Pancreas (tissue), 10 donors: ENCODE measurements around the gene CDR2L. TPM values are rescaled to one million over a fixed set of nuclear protein-coding genes. Genes with fewer than 3 reads are reported as not detected.

Experiments used
- ATAC-seq, 4 donors: fragments of 200-7000 bp; cut with Tn5 transposase; one replicate each; pipeline versions ENCODE4 v1.8.0 to v1.9.1; 2020; ENCODE audit warnings: mild to moderate bottlenecking in 4 of 4, moderate library complexity in 4 of 4
- DNase-seq, 6 donors: peaks; one replicate each; pipeline ENCODE4 v3.0.0-alpha.2; 2020
- FAIRE-seq: peaks from 2 replicates; lab custom pipeline; 2012; peaks lifted over from hg19 to GRCh38; lab: Jason Lieb, UNC
- H3K27ac ChIP-seq, 4 donors: fragments of 200-600 bp; sonication (generic); 1 replicate in 3 of 4; 2 replicates in 1 of 4; pipeline versions ENCODE4 v1.5.0 to v1.8.0; 2020
- H3K27me3 ChIP-seq, 4 donors: fragments of 200-600 bp; one replicate each; pipeline ENCODE4 v1.8.0; 2021
- H3K36me3 ChIP-seq, 3 donors: fragments of 200-600 bp; sonication (generic) in 1 of 3; one replicate each; pipeline versions ENCODE4 v1.5.0 to v1.8.0; 2020 to 2021
- H3K4me1 ChIP-seq, 3 donors: fragments of 200-600 bp; one replicate each; pipeline ENCODE4 v1.8.0; 2021
- H3K4me3 ChIP-seq, 4 donors: fragments of 200-600 bp; sonication (generic) in 2 of 4; one replicate each; pipeline versions ENCODE4 v1.5.0 to v1.8.0; 2020 to 2021
- H3K9me3 ChIP-seq, 4 donors: fragments of 200-600 bp; one replicate each; pipeline ENCODE4 v1.8.0; 2021
- CTCF ChIP-seq, 4 donors: fragments of 200-600 bp; sonication (generic) in 3 of 4; IDR thresholded peaks; one replicate each; pipeline versions ENCODE4 v1.5.0 to v1.8.0; 2021; ENCODE audit warnings: antibody characterized with exemption in 4 of 4
- WGBS, 2 donors: extraction: QIAGEN DNeasy Blood & Tissue Kit; methylation state at CpG; one replicate each; pipeline ENCODE4 v1.1.7; 2013; 5-methylcytosine and 5-hydroxymethylcytosine counted together
- intact Hi-C, 3 donors: fragments of 100-400 bp; cut with DNase I; formaldehyde crosslinking; loops; one replicate each; pipeline versions ENCODE4 v1.11.1 to v1.14.2; 2022
- polyA plus RNA-seq, 2 donors: library from polyadenylated mRNA; stranded (reverse); fragments of 200-250 nt; gene quantifications; one replicate each; pipeline ENCODE4 v1.2.3, GENCODE V29; 2013
- total RNA-seq, 6 donors: library from RNA; stranded (reverse); fragmentation: NEBNext Ultra II Directional in 4 of 6; extraction: Animal tissue kit (Norgen Biotek cat#: 25700) in 4 of 6; gene quantifications; one replicate each; pipeline versions ENCODE4 v1.2.1 to v1.2.4, GENCODE V29; 2021 to 2023
- donor health status: healthy with polysubstance abuse.
- donor health status: DM: no; HTN: no; CAD: no; lungs with moderate emphysema.
- donor health status: DM: no; HTN: no; CAD: no.
- donor health status: control.
- donor health status: control.
- donor health status: Bipolar disorder and iron deficiency.
- donor health status: DM: yes; HTN: yes; CAD: no.
- donor health status: DM: no; HTN: no; CAD: no.
- donor health status: DM: no; HTN: no; CAD: no.
- donor health status: DM: yes; HTN: yes; CAD: no.

The CDR2L gene
- total and polyA plus RNA-seq, 8 donors, result 2.3 to 11.2 (median 4.1) TPM

GRCh38 chr17:75006653-75007052 is 19.2 kb downstream of the CDR2L start:
- WGBS, 2 donors, result 66 to 75% methylated on average over 5 of the region's 5 CpGs
- TF ChIP-seq CTCF (IDR thresholded peaks at IDR 0.05), result no peak

GRCh38 chr17:75008373-75008772 is 20.9 kb downstream of the CDR2L start:
- H3K27ac ChIP-seq, result no peak overlapping the region
- FAIRE-seq, result no peak
- intact Hi-C loops, result no loop called here
- H3K4me1 ChIP-seq, result peaks cover 7 to 10% (median 7%) of the 10 kb centered on the region in 3 donors
- no peak overlapping the region for H3K4me3 ChIP-seq
- TF ChIP-seq CTCF (IDR thresholded peaks at IDR 0.05), result no peak
- H3K9me3 ChIP-seq, result no peaks in the 10 kb centered on the region
- H3K36me3 ChIP-seq, result no peaks in the 10 kb centered on the region
- no peak for DNase-seq
- 66 to 85% methylated on average over 6 of the region's 6 CpGs for WGBS, 2 donors
- ATAC-seq, result no peak
- no peaks in the 10 kb centered on the region for H3K27me3 ChIP-seq

More at GRCh38 chr17:75006653-75007052, 19.2 kb downstream of the CDR2L start:
- intact Hi-C loops, result no loop called here
- ATAC-seq (no peak), DNase-seq (no peak), FAIRE-seq (no peak)
- peaks cover 2 to 7% (median 5%) of the 10 kb centered on the region in 3 donors for H3K4me1 ChIP-seq
- H3K27me3 ChIP-seq, result no peaks in the 10 kb centered on the region
- H3K36me3 ChIP-seq, result peaks cover 0 to 3% (median 0%) of the 10 kb centered on the region in 3 donors
- no peaks in the 10 kb centered on the region for H3K9me3 ChIP-seq
- H3K27ac ChIP-seq, result no peak overlapping the region
- H3K4me3 ChIP-seq, result no peak overlapping the region

- Histone ChIP-seq H3K36me3 (no peaks in the 10 kb centered on the region), H3K27ac (no peak overlapping the region), H3K27me3 (no peaks in the 10 kb centered on the region), H3K4me3 (no peak overlapping the region), H3K9me3 (no peaks in the 10 kb centered on the region), H3K4me1 (peaks cover 11 to 15% (median 12%) of the 10 kb centered on the region in 3 donors)
- FAIRE-seq (no peak), ATAC-seq (no peak), DNase-seq (no peak)
- no peak for TF ChIP-seq CTCF (IDR thresholded peaks at IDR 0.05)
- intact Hi-C loops, result no loop called here
- 42 to 57% methylated on average over 2 of the region's 2 CpGs for WGBS, 2 donors
These were observed 21.8 kb downstream of the CDR2L start for GRCh38 chr17:75009139-75009724.

GRCh38 chr17:75010683-75011400 is 23.4 kb downstream of the CDR2L start:
- FAIRE-seq, result no peak
- intact Hi-C loops, result loop anchor here in 1 of 3 donors (10.0 kb wide), 1 partner anchor 46 kb away; no protein-coding TSS in a partner anchor
- Histone ChIP-seq H3K27me3 (no peaks in the 10 kb centered on the region), H3K36me3 (no peaks in the 10 kb centered on the region), H3K4me1 (peaks cover 11 to 15% (median 12%) of the 10 kb centered on the region in 3 donors), H3K4me3 (no peak overlapping the region), H3K27ac (peak overlapping the region in 2 of 4 donors; percentile 78 to 84), H3K9me3 (no peaks in the 10 kb centered on the region)
- peak; percentile 10 to 57 (median 34) for ATAC-seq
- peak in 3 of 6 donors; percentile 46 to 51 (median 50) for DNase-seq
- no peak for TF ChIP-seq CTCF (IDR thresholded peaks at IDR 0.05)
- 74 to 75% methylated on average over 8 of the region's 8 CpGs for WGBS, 2 donors
